Astrocyte of the spinal cord (primary cell): ENCODE measurements around the gene DMTF1.
"Not testable (repeated sequence)": the region's sequence is repeated elsewhere in the genome, so short reads cannot be mapped to it uniquely, and the experiment has no call there.

Experiments
- DNase-seq: peaks from one replicate; pipeline ENCODE4 v3.0.0; 2011; ENCODE audit warnings: low read depth, low spot score
- H3K4me3 ChIP-seq: 2 replicates; pipeline ENCODE4 v1.5.1; 2011; ENCODE audit warnings: low read depth, mild to moderate bottlenecking, low read length, moderate library complexity
- in situ Hi-C: cut with HindIII; loops from 2 replicates; pipeline ENCODE4 v1.10.0; 2017; ENCODE audit warnings: low sequenced_read_pairs
- TF ChIP-seq, protein P1 (sequence below): IDR thresholded peaks from 2 replicates; pipeline ENCODE4 v1.5.1; 2012; ENCODE audit warnings: low read depth, mild to moderate bottlenecking, low read length, inconsistent platforms

The DMTF1 gene

DNA sequence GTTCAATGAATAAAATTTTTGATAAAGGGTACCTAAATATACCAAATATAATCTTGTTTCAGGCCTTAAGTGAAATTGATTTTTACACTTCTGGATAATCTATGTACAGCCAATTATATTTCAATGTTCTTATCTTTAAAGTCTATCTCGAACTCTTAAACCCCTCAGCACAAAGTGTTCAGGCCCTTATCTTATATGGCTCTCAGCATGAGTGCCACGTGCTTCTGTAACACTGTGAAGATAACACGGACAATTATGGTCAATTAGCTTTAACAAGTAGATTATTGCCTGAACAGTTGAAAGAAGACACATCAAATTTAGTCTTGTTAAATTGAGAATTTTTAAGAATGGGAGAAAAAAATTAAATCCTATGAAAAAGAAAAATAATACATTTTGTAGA is 40.4 kb upstream of the DMTF1 start:
- no peak overlapping the region for H3K4me3 ChIP-seq
- no peak for DNase-seq
- TF ChIP-seq, protein P1, sequence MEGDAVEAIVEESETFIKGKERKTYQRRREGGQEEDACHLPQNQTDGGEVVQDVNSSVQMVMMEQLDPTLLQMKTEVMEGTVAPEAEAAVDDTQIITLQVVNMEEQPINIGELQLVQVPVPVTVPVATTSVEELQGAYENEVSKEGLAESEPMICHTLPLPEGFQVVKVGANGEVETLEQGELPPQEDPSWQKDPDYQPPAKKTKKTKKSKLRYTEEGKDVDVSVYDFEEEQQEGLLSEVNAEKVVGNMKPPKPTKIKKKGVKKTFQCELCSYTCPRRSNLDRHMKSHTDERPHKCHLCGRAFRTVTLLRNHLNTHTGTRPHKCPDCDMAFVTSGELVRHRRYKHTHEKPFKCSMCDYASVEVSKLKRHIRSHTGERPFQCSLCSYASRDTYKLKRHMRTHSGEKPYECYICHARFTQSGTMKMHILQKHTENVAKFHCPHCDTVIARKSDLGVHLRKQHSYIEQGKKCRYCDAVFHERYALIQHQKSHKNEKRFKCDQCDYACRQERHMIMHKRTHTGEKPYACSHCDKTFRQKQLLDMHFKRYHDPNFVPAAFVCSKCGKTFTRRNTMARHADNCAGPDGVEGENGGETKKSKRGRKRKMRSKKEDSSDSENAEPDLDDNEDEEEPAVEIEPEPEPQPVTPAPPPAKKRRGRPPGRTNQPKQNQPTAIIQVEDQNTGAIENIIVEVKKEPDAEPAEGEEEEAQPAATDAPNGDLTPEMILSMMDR = no peak
- in situ Hi-C loops = no loop called here

- DNase-seq = peak; percentile 38
Measured at GRCh38 chr7:87113077-87113476, 39.2 kb upstream of the DMTF1 start.

GRCh38 chr7:87113904-87114303 is 38.3 kb upstream of the DMTF1 start:
- in situ Hi-C loops, DNase-seq, H3K4me3 ChIP-seq: not testable (repeated sequence)

More at GRCh38 chr7:87113077-87113476, 39.2 kb upstream of the DMTF1 start:
- TF ChIP-seq, protein P1 = no peak
- H3K4me3 ChIP-seq = no peak overlapping the region
- in situ Hi-C loops = no loop called here

DNA sequence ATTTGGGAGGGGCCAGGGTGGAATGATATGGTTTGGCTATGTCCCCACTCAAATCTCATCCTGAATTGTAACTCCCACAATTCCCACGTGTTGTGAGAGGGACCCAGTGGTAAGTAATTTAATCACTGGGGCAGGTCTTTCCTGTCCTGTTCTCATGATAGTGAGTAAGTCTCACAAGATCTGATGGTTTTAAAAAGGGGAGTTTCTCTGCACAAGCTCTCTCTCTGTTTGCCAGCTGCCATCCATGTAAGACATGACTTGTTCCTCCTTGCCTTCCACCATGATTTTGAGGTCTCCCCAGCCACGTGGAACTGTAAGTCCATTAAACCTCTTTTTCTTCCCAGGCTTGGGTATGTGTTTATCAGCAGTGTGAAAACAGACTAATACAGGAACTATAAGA is 36.5 kb upstream of the DMTF1 start:
- in situ Hi-C loops, DNase-seq: not testable (repeated sequence)

DNA sequence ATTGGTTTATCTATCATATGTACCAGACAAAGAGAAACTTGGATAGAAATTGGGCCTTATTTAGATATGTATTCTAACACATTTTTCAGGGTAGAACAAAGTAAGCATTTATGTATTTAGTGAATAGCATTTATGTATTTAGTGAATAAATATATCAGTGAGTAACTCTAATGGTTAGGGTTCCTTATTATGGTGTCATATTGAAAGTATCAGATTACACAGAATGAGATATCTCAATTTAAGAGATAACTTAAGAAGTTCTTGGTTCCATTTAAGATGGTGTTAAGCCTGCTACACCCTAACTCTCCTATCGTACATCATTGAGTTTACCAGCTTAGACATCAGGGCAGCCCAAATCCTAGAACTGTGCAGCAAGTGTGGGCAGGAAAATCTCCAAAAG is 35.9 kb upstream of the DMTF1 start:
- no peak overlapping the region for H3K4me3 ChIP-seq
- in situ Hi-C loops = no loop called here
- TF ChIP-seq, protein P1 = no peak
- no peak for DNase-seq

More for the DNA sequence above, 36.5 kb upstream of the DMTF1 start:
- not testable (repeated sequence) for H3K4me3 ChIP-seq

- TF ChIP-seq, protein P1 = no peak
- DNase-seq = no peak
- H3K4me3 ChIP-seq = no peak overlapping the region
- in situ Hi-C loops = no loop called here
Measured at GRCh38 chr7:87119581-87119980, 32.7 kb upstream of the DMTF1 start.

DNA sequence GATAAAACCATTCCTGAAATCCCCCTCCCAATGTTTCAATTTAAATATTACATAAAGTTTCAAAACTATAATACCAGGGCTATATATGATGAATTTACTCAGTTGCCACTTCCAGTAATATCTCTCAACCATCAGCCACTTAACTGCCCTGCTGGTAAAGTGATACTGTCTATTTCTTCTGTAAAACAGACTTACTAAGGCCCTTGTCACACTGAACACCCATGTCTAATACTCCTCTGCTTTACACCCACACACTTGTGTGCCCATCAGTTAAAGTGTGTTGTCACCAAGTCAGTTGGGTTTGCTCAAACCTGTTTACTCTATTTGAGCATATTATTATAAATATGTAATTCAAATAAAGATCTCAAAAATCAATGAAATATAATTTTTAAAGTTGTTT is 29.1 kb upstream of the DMTF1 start:
- in situ Hi-C loops = no loop called here
- H3K4me3 ChIP-seq = no peak overlapping the region
- no peak for DNase-seq
- TF ChIP-seq, protein P1 = no peak

DNA sequence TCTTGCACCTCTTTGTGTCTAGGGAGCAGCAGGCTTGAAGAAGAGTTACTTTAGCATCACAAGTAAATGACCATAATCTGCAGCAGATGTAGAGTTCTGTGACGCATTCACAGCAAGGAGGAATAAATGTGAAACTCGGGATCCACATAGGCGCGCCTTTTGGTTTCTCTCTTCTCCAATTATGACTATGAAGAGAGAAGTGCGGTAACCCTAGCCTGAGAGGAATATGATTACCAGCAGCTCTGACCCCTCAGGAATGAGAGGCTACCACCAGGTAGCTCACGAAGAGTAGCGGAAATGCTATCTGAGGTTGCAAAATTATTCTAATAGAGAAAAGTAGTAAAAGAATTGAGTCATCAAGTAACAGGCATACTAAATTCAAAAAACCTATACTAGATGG is 25.2 kb upstream of the DMTF1 start:
- no peak overlapping the region for H3K4me3 ChIP-seq
- in situ Hi-C loops = no loop called here
- TF ChIP-seq, protein P1 = no peak
- no peak for DNase-seq
